PC-3 (cell line): ENCODE measurements around the gene CTNND2.

ENCODE experiments used
- CTCF ChIP-seq: fragments of 300-600 bp; sonication (generic); conservative IDR thresholded peaks from 2 replicates; pipeline ENCODE4 v1.5.1; 2017; ENCODE audit warnings: antibody characterized with exemption, low read depth, mild to moderate bottlenecking, low read length
- EZH2 ChIP-seq: fragments of 300-600 bp; sonication (generic); IDR thresholded peaks from one replicate; pipeline ENCODE4 v1.6.1; 2017; ENCODE audit warnings: antibody characterized with exemption, mild to moderate bottlenecking, low read length; ENCODE audit not compliant: unreplicated experiment
- EZH2phosphoT487 ChIP-seq: fragments of 300-600 bp; sonication (generic); IDR thresholded peaks from 2 replicates; pipeline ENCODE4 v1.6.1; 2018; ENCODE audit warnings: mild to moderate bottlenecking, antibody characterized with exemption, low read length, borderline replicate concordance

GRCh38 chr5:11258001-11258400 lies 646.2 kb downstream of the CTNND2 start:
- TF ChIP-seq CTCF: no peak
- no peak for TF ChIP-seq EZH2
- no peak for TF ChIP-seq EZH2phosphoT487
